Measurements from ENCODE around the gene SPRYD7.

Gene SPRYD7

DNA sequence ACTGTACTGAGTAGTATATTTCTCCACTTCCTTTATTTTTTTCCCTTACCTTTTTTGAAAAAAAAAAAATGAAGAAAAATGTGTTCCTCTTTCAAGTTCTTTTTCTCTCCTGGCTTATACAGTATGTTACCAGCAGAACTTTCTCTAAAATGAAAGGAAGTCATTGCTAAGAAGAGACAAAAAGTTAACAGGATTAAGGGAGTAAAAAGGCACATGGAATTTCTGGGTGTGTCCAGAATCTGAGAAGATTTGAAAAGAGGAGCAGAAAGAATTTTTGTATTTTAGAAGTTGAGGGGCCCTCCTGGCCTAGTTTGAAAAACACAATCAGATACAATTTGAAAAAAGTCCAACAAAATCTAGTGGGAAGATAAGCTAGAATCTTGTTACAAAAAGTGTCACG is 39.7 kb upstream of the SPRYD7 start:
- ChIA-PET CTCF (interaction anchor here (0.7 to 4.3 kb wide), 35 partner anchors 10 to 1310 kb away, joined by 3 to 41 read pairs (median 4); partner anchors contain the start of genes RNASEH2B, SPRYD7 and TRIM13), POLR2A (no interaction called here)
- DNase-seq (ENCODE audit: extremely low spot score), result no peak
- TF ChIP-seq, protein P1, sequence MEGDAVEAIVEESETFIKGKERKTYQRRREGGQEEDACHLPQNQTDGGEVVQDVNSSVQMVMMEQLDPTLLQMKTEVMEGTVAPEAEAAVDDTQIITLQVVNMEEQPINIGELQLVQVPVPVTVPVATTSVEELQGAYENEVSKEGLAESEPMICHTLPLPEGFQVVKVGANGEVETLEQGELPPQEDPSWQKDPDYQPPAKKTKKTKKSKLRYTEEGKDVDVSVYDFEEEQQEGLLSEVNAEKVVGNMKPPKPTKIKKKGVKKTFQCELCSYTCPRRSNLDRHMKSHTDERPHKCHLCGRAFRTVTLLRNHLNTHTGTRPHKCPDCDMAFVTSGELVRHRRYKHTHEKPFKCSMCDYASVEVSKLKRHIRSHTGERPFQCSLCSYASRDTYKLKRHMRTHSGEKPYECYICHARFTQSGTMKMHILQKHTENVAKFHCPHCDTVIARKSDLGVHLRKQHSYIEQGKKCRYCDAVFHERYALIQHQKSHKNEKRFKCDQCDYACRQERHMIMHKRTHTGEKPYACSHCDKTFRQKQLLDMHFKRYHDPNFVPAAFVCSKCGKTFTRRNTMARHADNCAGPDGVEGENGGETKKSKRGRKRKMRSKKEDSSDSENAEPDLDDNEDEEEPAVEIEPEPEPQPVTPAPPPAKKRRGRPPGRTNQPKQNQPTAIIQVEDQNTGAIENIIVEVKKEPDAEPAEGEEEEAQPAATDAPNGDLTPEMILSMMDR (IDR thresholded peaks at IDR 0.05; ENCODE audit: control extremely low read depth, extremely low read depth, low read depth, missing control alignments), result no peak

DNA sequence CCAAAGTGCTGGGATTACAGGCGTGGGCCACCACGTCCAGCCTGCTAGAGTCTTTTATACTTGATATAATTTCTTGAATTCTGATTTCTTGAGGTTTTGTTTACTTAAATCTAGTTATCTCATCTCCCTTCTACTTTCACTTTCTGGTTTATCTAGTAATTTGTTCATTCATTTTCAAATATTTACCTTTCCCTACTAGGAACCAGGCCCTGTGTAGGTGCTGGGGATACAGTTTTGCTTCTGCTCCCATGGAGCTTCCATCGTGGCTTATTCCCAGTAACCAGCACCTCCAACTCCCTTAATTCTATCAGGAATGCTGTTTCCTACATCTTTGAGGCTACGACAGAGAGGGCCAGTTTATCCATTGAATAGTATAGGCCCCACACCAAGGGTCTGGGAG is 36.6 kb upstream of the SPRYD7 start:
- TF ChIP-seq, protein P1 (IDR thresholded peaks at IDR 0.05; ENCODE audit: control extremely low read depth, extremely low read depth, low read depth, missing control alignments), result no peak

DNA sequence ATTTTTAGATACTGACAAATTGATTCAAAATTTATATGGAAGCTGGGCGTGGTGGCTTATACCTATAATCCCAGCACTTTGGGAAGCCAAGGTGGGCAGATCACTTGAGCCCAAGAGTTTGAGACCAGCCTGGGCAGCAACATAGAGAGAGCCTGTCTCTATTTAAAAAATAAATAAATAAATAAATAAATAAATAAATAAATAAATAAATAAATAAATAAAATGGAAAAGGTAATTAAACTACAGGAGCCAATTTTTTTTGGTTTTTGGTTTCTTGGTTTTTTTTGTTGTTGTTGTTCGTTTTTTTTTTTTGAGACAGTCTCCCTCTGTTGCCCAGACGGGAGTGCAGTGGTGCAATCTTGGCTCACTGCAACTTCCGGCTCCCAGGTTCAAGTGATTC is 31.3 kb upstream of the SPRYD7 start:
- ChIA-PET CTCF (interaction anchor here (1.1 to 1.4 kb wide), 3 partner anchors 9 to 944 kb away, joined by 3 to 4 read pairs (median 3); no protein-coding TSS in a partner anchor), POLR2A (no interaction called here)
- TF ChIP-seq, protein P1 (IDR thresholded peaks at IDR 0.05; ENCODE audit: control extremely low read depth, extremely low read depth, low read depth, missing control alignments), result no peak
- DNase-seq (ENCODE audit: extremely low spot score), result no peak

More for the DNA sequence above, 36.6 kb upstream of the SPRYD7 start:
- DNase-seq (ENCODE audit: extremely low spot score), result no peak
- CTCF ChIA-PET, result interaction anchor here (1.6 to 2.1 kb wide), 2 partner anchors 19 to 939 kb away, joined by 6 to 9 read pairs; no protein-coding TSS in a partner anchor
- POLR2A ChIA-PET, result interaction anchor here (0.5 kb wide), 1 partner anchor 24 kb away, joined by 4 read pairs; no protein-coding TSS in a partner anchor

DNA sequence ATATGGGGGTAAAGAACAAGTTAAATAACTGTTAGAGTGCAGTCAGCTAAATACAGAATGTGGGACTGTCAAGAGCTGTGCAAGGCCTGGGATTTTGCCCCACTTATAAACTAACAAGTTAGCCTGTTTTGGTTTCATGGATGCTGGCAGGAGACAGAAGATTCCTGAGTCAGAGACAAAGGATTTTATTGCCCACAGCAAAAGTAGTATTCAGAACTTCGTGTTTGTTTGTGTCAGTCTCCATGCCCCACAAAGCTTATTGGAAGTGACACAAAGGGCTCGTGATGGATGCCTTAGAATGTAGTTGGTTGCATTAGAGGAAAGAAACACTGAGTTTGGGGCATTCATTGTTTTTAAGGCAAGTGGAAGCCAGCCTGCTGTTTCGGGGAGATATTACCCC is 22.2 kb upstream of the SPRYD7 start:
- ChIA-PET POLR2A (interaction anchor here (0.6 kb wide), 1 partner anchor 21 kb away, joined by 4 read pairs; no protein-coding TSS in a partner anchor), CTCF (no interaction called here)
- TF ChIP-seq, protein P1 (IDR thresholded peaks at IDR 0.05; ENCODE audit: control extremely low read depth, extremely low read depth, low read depth, missing control alignments), result no peak
- no peak for DNase-seq (ENCODE audit: extremely low spot score)

DNA sequence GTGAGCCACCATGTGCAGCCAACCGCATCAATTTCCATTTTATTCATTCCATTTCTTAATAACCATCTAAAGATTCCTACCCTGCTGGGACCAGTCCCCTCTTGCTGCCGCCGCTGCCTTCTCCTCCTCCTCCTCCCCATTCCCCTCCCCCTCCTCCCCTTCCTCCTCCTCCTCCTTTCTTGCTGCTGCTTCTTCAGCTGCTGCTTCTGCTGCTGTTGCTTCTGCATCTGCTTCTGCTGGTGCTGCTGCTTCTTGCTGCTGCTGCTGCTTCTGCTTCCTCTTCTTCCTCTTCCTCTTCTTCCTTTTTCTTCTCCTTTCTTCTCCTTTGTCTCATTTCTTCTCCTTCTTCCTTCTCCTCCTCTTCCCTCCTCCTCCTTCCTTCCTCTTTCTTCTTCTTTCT is 20.0 kb upstream of the SPRYD7 start:
- TF ChIP-seq, protein P1 (IDR thresholded peaks at IDR 0.05; ENCODE audit: control extremely low read depth, extremely low read depth, low read depth, missing control alignments), result no peak
- no peak for DNase-seq (ENCODE audit: extremely low spot score)
- ChIA-PET POLR2A (no interaction called here), CTCF (no interaction called here)

DNA sequence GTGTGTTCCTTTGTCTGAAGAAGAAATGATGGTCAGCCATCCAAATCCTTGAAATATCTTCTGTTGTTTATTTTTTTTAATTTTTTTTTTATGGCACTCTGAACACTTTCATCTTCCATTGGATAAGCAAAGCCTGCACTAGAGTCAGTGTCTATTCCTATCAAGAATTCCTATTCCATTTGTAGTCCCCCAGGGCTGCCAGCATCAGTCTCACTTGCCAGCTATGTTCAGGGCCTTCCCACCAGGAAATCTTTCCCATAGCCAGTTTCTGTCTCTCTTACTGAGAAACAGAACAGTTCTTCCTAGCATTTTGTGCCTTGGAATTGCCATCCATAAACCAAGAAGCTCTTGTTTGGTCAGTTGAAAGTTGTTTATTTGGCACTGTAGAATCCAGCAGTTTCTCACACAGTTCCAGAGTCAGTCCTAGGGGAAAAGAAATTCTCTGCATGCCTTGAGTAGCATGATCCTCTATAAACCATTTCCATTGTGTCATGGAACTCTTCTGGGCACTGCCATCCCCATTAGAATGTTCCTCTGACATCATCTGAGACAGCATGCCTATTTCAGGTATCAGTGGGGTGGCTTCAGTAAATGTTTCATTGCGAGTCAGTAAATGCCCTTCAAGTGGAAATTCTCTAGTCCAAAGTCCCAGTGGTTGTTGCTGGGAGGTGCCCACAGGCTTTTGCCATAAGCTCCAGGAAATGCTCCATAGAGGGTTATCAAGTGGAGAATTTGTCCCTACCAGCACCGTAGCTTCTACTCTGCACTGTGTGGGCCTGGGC is 18.7 kb upstream of the SPRYD7 start:
- DNase-seq (ENCODE audit: extremely low spot score), result no peak
- CTCF ChIA-PET, result interaction anchor here (1.9 kb wide), 1 partner anchor 10 kb away, joined by 5 read pairs; no protein-coding TSS in a partner anchor
- POLR2A ChIA-PET, result no interaction called here
- TF ChIP-seq, protein P1 (IDR thresholded peaks at IDR 0.05; ENCODE audit: control extremely low read depth, extremely low read depth, low read depth, missing control alignments), result no peak
